Gastroesophageal sphincter (tissue), 4 donors: Measurements from ENCODE around the gene KIAA0825. TPM values are rescaled to one million over a fixed set of nuclear protein-coding genes. Genes with fewer than 3 reads are reported as not detected.

Experiments used
- ATAC-seq: fragments of 150-250 bp; one replicate; pipeline ENCODE4 v1.9.1; 2016; ENCODE audit warnings: mild to moderate bottlenecking, moderate library complexity
- H3K27ac ChIP-seq, 4 donors: fragments of 200-600 bp; sonication (generic) in 3 of 4; 1 replicate in 3 of 4; 2 replicates in 1 of 4; pipeline ENCODE4 v1.5.1; 2016 to 2019
- H3K27me3 ChIP-seq: fragments of 200-600 bp; sonication (generic); one replicate; pipeline ENCODE4 v1.5.1; 2019
- H3K36me3 ChIP-seq, 2 donors: fragments of 200-600 bp; sonication (generic); one replicate each; pipeline ENCODE4 v1.5.1; 2019; ENCODE audit warnings: control low read depth in 1 of 2
- H3K4me1 ChIP-seq, 3 donors: fragments of 200-600 bp; sonication (generic); 1 replicate in 2 of 3; 2 replicates in 1 of 3; pipeline ENCODE4 v1.5.1; 2016 to 2019; ENCODE audit warnings: control low read depth in 2 of 3
- H3K4me3 ChIP-seq, 2 donors: fragments of 200-600 bp; sonication (generic); one replicate each; pipeline ENCODE4 v1.5.1; 2019; ENCODE audit warnings: mild to moderate bottlenecking in 1 of 2, moderate library complexity in 1 of 2
- H3K9me3 ChIP-seq, 3 donors: fragments of 200-600 bp; sonication (generic); one replicate each; pipeline ENCODE4 v1.5.1; 2017 to 2019; ENCODE audit warnings: control low read depth in 2 of 3
- CTCF ChIP-seq, 4 experiments: fragments of 200-600 bp in 2 of 4; fragments of 450-650 bp in 2 of 4; sonication (generic) in 1 of 4; IDR thresholded peaks; one replicate each; pipeline ENCODE4 v1.5.1; 2017 to 2019; ENCODE audit warnings: antibody characterized with exemption in 4 of 4, mild to moderate bottlenecking in 2 of 4, moderate library complexity in 2 of 4
- EP300 ChIP-seq: sonication (generic); formaldehyde crosslinking; IDR thresholded peaks from one replicate; pipeline ENCODE4 v1.6.1; 2017; ENCODE audit warnings: antibody characterized with exemption, mild to moderate bottlenecking
- POLR2A ChIP-seq, 2 donors: fragments of 450-650 bp; IDR thresholded peaks; one replicate each; pipeline ENCODE4 v1.6.1; 2017; ENCODE audit warnings: antibody characterized with exemption in 2 of 2, mild to moderate bottlenecking in 2 of 2, moderate library complexity in 1 of 2
- POLR2AphosphoS5 ChIP-seq: sonication (generic); formaldehyde crosslinking; IDR thresholded peaks from one replicate; pipeline ENCODE4 v1.6.1; 2017; ENCODE audit warnings: antibody characterized with exemption
- WGBS, 2 donors: methylation state at CpG; one replicate each; pipeline ENCODE4 v1.1.5; 2018; ENCODE audit warnings: low coverage in 1 of 2; 5-methylcytosine and 5-hydroxymethylcytosine counted together
- total RNA-seq, 4 donors: library from RNA; depleted of rRNA; stranded (reverse); fragments of >200 nt; gene quantifications; one replicate each; pipeline ENCODE4 v1.1.0, GENCODE V29; 2016

KIAA0825 gene
- total RNA-seq, 4 donors from 2014 or later: 3.0 to 7.9 (median 4.8) TPM

- no peak for ATAC-seq
- WGBS, 2 donors: 88 to 91% methylated on average over 3 of the region's 3 CpGs
- H3K4me3 ChIP-seq: no peak overlapping the region
- H3K27ac ChIP-seq: no peak overlapping the region
- no peaks in the 10 kb centered on the region for H3K4me1 ChIP-seq
- H3K9me3 ChIP-seq: no peaks in the 10 kb centered on the region
- no peaks in the 10 kb centered on the region for H3K36me3 ChIP-seq
- TF ChIP-seq POLR2AphosphoS5: no peak
- TF ChIP-seq EP300: no peak
- TF ChIP-seq CTCF (IDR thresholded peaks at IDR 0.05): no peak
- TF ChIP-seq POLR2A (IDR thresholded peaks at IDR 0.05): no peak
- no peaks in the 10 kb centered on the region for H3K27me3 ChIP-seq
Observed at GRCh38 chr5:94499806-94500205, 118.6 kb downstream of the KIAA0825 start.

- Histone ChIP-seq H3K27ac (no peak overlapping the region), H3K27me3 (no peaks in the 10 kb centered on the region), H3K4me1 (no peaks in the 10 kb centered on the region), H3K36me3 (no peaks in the 10 kb centered on the region), H3K4me3 (no peak overlapping the region), H3K9me3 (no peaks in the 10 kb centered on the region)
- TF ChIP-seq POLR2A (IDR thresholded peaks at IDR 0.05): no peak
- no peak for TF ChIP-seq EP300
- TF ChIP-seq POLR2AphosphoS5: no peak
- TF ChIP-seq CTCF (IDR thresholded peaks at IDR 0.05): no peak
- ATAC-seq: no peak
Observed at GRCh38 chr5:94498199-94498598, 120.2 kb downstream of the KIAA0825 start.

GRCh38 chr5:94485067-94485466, 133.3 kb downstream of the KIAA0825 start:
- TF ChIP-seq POLR2A (IDR thresholded peaks at IDR 0.05) (no peak), POLR2AphosphoS5 (no peak), EP300 (no peak), CTCF (IDR thresholded peaks at IDR 0.05) (no peak)
- Histone ChIP-seq H3K4me3 (no peak overlapping the region), H3K36me3 (no peaks in the 10 kb centered on the region), H3K27me3 (no peaks in the 10 kb centered on the region), H3K9me3 (no peaks in the 10 kb centered on the region), H3K4me1 (no peaks in the 10 kb centered on the region), H3K27ac (no peak overlapping the region)
- ATAC-seq: no peak
- WGBS, 2 donors: 85 to 95% methylated on average over 3 of the region's 3 CpGs

- no peak for TF ChIP-seq POLR2AphosphoS5
- no peak for TF ChIP-seq CTCF (IDR thresholded peaks at IDR 0.05)
- Histone ChIP-seq H3K36me3 (peaks cover 0 to 6% of the 10 kb centered on the region in 2 donors), H3K27me3 (no peaks in the 10 kb centered on the region), H3K4me3 (no peak overlapping the region), H3K27ac (no peak overlapping the region), H3K4me1 (no peaks in the 10 kb centered on the region), H3K9me3 (no peaks in the 10 kb centered on the region)
- ATAC-seq: no peak
- 93 to 100% methylated on average over 2 of the region's 2 CpGs for WGBS, 2 donors
Observed at GRCh38 chr5:94481059-94481458, 137.3 kb downstream of the KIAA0825 start.

- H3K27ac ChIP-seq: no peak overlapping the region
- no peaks in the 10 kb centered on the region for H3K9me3 ChIP-seq
- no peaks in the 10 kb centered on the region for H3K4me1 ChIP-seq
- WGBS, 2 donors: 78% methylated on average over 1 of the region's 1 CpG; no CpG with 5 or more reads in 1 of the 2 donors
- no peak for TF ChIP-seq EP300
- TF ChIP-seq POLR2AphosphoS5: no peak
- no peak for TF ChIP-seq POLR2A (IDR thresholded peaks at IDR 0.05)
- TF ChIP-seq CTCF (IDR thresholded peaks at IDR 0.05): no peak
- no peak for ATAC-seq
- H3K27me3 ChIP-seq: no peaks in the 10 kb centered on the region
- no peak overlapping the region for H3K4me3 ChIP-seq
- peaks cover 0 to 8% of the 10 kb centered on the region in 2 donors for H3K36me3 ChIP-seq
Observed at GRCh38 chr5:94480486-94480885, 137.9 kb downstream of the KIAA0825 start.
